ENCODE data around the gene EFCAB11. TPM values are rescaled to one million over a fixed set of nuclear protein-coding genes. Genes with fewer than 3 reads are reported as not detected.
A peak's percentile ranks its signal among the peaks of the same experiment; 100 is the strongest.

Gene EFCAB11
- total and polyA plus RNA-seq, 2 donors (not counting 1 experiment from before 2014, with no cell fraction given), result 4.2 to 13.8 TPM

DNA sequence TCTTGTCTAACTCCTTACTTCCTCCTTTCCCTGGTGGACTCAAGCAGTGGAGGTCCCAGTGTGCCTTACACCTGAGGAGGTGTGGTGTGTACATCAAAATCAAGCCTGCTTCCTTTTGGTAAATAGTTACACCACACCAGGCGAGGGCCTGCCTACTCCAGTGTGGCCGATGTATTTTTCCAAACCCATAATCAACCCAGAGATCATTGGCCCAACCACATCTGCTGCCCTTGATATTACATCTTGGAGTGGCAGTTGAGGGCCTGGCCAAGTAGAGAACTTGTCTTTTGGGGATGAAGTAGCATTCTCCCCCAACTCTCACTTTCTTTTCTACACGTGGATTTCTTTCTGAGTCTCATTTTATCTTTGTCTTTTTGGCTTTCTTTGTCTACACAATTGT lies 187.4 kb downstream of the EFCAB11 start:
- ChIA-PET CTCF (interaction anchor here (0.8 to 4.9 kb wide), 17 partner anchors 16 to 740 kb away, joined by 3 to 36 read pairs (median 4); no protein-coding TSS in a partner anchor), POLR2A (no interaction called here)
- Histone ChIP-seq H3K4me3 (ENCODE audit: control extremely low read depth in 1 of 5, extremely low read depth in 1 of 5, insufficient read depth in 1 of 5, low read depth in 2 of 5, low read length in 4 of 5) (peak overlapping the region in 1 of 5 experiments; percentile 23), H3K36me3 (replicated peaks in 1 of 2; ENCODE audit: control extremely low read depth in 1 of 2, control insufficient read depth in 1 of 2, extremely low read depth in 1 of 2, insufficient read depth in 2 of 2, low read length in 1 of 2) (no peaks in the 10 kb centered on the region), H2AFZ (ENCODE audit: insufficient read depth, low read depth, low read length, poor library complexity, severe bottlenecking) (peak overlapping the region; percentile 62), H3K27ac (ENCODE audit: low read length in 2 of 2) (peak overlapping the region; percentile 14 to 52), H3K9ac (ENCODE audit: low read length) (peak overlapping the region; percentile 16), H4K20me1 (ENCODE audit: control insufficient read depth, insufficient read depth, low read length, poor library complexity, severe bottlenecking) (no peaks in the 10 kb centered on the region), H3K4me2 (replicated peaks; ENCODE audit: low read depth, low read length, poor library complexity, severe bottlenecking) (peak overlapping the region; percentile 63), H3K27me3 (replicated peaks in 1 of 4; ENCODE audit: control extremely low read depth in 1 of 4, control insufficient read depth in 3 of 4, insufficient read depth in 4 of 4, low read length in 3 of 4) (no peaks in the 10 kb centered on the region), H3K79me2 (ENCODE audit: control insufficient read depth, insufficient read depth, low read length) (no peaks in the 10 kb centered on the region), H3K4me1 (ENCODE audit: control insufficient read depth in 2 of 2, insufficient read depth in 2 of 2, low read length in 2 of 2) (peaks cover 21 to 22% of the 10 kb centered on the region in 2 donors), H3K9me3 (ENCODE audit: control extremely low read depth in 1 of 3, control insufficient read depth in 2 of 3, insufficient read depth in 1 of 3, low read length in 2 of 3) (peaks cover 0 to 8% (median 0%) of the 10 kb centered on the region in 3 donors)
- no peak overlapping the region for H3K27ac Mint-ChIP-seq
- DNase-seq (peak; percentile 25), ATAC-seq (ENCODE audit: low read depth) (no peak)
- no peaks in the 10 kb centered on the region for H3K27me3 Mint-ChIP-seq
- no peaks in the 10 kb centered on the region for H3K9me3 Mint-ChIP-seq (ENCODE audit: insufficient read depth)
- WGBS (ENCODE audit: insufficient coverage), result no CpG with 5 or more reads among the region's 3 CpGs
- TF ChIP-seq, protein P1, sequence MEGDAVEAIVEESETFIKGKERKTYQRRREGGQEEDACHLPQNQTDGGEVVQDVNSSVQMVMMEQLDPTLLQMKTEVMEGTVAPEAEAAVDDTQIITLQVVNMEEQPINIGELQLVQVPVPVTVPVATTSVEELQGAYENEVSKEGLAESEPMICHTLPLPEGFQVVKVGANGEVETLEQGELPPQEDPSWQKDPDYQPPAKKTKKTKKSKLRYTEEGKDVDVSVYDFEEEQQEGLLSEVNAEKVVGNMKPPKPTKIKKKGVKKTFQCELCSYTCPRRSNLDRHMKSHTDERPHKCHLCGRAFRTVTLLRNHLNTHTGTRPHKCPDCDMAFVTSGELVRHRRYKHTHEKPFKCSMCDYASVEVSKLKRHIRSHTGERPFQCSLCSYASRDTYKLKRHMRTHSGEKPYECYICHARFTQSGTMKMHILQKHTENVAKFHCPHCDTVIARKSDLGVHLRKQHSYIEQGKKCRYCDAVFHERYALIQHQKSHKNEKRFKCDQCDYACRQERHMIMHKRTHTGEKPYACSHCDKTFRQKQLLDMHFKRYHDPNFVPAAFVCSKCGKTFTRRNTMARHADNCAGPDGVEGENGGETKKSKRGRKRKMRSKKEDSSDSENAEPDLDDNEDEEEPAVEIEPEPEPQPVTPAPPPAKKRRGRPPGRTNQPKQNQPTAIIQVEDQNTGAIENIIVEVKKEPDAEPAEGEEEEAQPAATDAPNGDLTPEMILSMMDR (IDR thresholded peaks at IDR 0.05), result no peak
- TF ChIP-seq EZH2 (IDR thresholded peaks at IDR 0.05; ENCODE audit: borderline replicate concordance, insufficient read depth, low read depth, low read length, poor library complexity, severe bottlenecking), result no peak
- H3K4me3 Mint-ChIP-seq, result no peak overlapping the region
- intact Hi-C loops (cut with micrococcal nuclease), result loop anchor here (1.0 to 5.0 kb wide), 11 partner anchors 46 to 740 kb away; partner anchors contain the start of gene FOXN3
- H3K4me1 Mint-ChIP-seq, result peaks cover 30% of the 10 kb centered on the region

- TF ChIP-seq EZH2 (IDR thresholded peaks at IDR 0.05; ENCODE audit: borderline replicate concordance, insufficient read depth, low read depth, low read length, poor library complexity, severe bottlenecking), result no peak
- TF ChIP-seq, protein P1 (IDR thresholded peaks at IDR 0.05), result no peak
Observed at GRCh38 chr14:89765346-89765745, 189.2 kb downstream of the EFCAB11 start.

More at GRCh38 chr14:89765346-89765745, 189.2 kb downstream of the EFCAB11 start:
- no peaks in the 10 kb centered on the region for H3K9me3 Mint-ChIP-seq (ENCODE audit: insufficient read depth)
- Histone ChIP-seq H3K36me3 (replicated peaks in 1 of 2; ENCODE audit: control extremely low read depth in 1 of 2, control insufficient read depth in 1 of 2, extremely low read depth in 1 of 2, insufficient read depth in 2 of 2, low read length in 1 of 2) (no peaks in the 10 kb centered on the region), H3K27ac (ENCODE audit: low read length in 2 of 2) (no peak overlapping the region), H3K4me1 (ENCODE audit: control insufficient read depth in 2 of 2, insufficient read depth in 2 of 2, low read length in 2 of 2) (peaks cover 25 to 26% of the 10 kb centered on the region in 2 donors), H2AFZ (ENCODE audit: insufficient read depth, low read depth, low read length, poor library complexity, severe bottlenecking) (no peak overlapping the region), H3K4me2 (replicated peaks; ENCODE audit: low read depth, low read length, poor library complexity, severe bottlenecking) (no peak overlapping the region), H3K4me3 (ENCODE audit: control extremely low read depth in 1 of 5, extremely low read depth in 1 of 5, insufficient read depth in 1 of 5, low read depth in 2 of 5, low read length in 4 of 5) (no peak overlapping the region), H3K9me3 (ENCODE audit: control extremely low read depth in 1 of 3, control insufficient read depth in 2 of 3, insufficient read depth in 1 of 3, low read length in 2 of 3) (peaks cover 0 to 8% (median 0%) of the 10 kb centered on the region in 3 donors), H3K79me2 (ENCODE audit: control insufficient read depth, insufficient read depth, low read length) (no peaks in the 10 kb centered on the region), H4K20me1 (ENCODE audit: control insufficient read depth, insufficient read depth, low read length, poor library complexity, severe bottlenecking) (no peaks in the 10 kb centered on the region), H3K9ac (ENCODE audit: low read length) (no peak overlapping the region), H3K27me3 (replicated peaks in 1 of 4; ENCODE audit: control extremely low read depth in 1 of 4, control insufficient read depth in 3 of 4, insufficient read depth in 4 of 4, low read length in 3 of 4) (no peaks in the 10 kb centered on the region)
- no CpG with 5 or more reads among the region's 3 CpGs for WGBS (ENCODE audit: insufficient coverage)
- no peaks in the 10 kb centered on the region for H3K27me3 Mint-ChIP-seq
- intact Hi-C loops (cut with micrococcal nuclease), result loop anchor here (5.0 kb wide), 3 partner anchors 63 to 523 kb away; no protein-coding TSS in a partner anchor
- ChIA-PET CTCF (interaction anchor here (0.9 to 4.9 kb wide), 5 partner anchors 124 to 738 kb away, joined by 3 to 36 read pairs (median 6); no protein-coding TSS in a partner anchor), POLR2A (no interaction called here)
- DNase-seq, result no peak
- peaks cover 36% of the 10 kb centered on the region for H3K4me1 Mint-ChIP-seq
- no peak overlapping the region for H3K4me3 Mint-ChIP-seq
- no peak overlapping the region for H3K27ac Mint-ChIP-seq
- ATAC-seq (ENCODE audit: low read depth), result no peak

Data from B cell (primary cell).